HCT116 (cell line): ENCODE measurements around the gene TRIM67. TPM values are rescaled to one million over a fixed set of nuclear protein-coding genes. Genes with fewer than 3 reads are reported as not detected.
A peak's percentile ranks its signal among the peaks of the same experiment; 100 is the strongest.

Experiments
- ATAC-seq: fragments of 200-7000 bp; cut with Tn5 transposase; 2 replicates; pipeline ENCODE4 v1.9.1; 2020; ENCODE audit warnings: mild to moderate bottlenecking, moderate library complexity
- BruUV-seq: library from RNA; stranded (reverse); fragments of 400-500 nt; replicated peaks from 2 replicates; lab custom pipeline; 2021; lab: Mats Ljungman, UMichigan
- CTCF ChIA-PET: fragments of 300-600 bp; sonication (Branson Sonifier 250); formaldehyde crosslinking; loops from one replicate; lab custom pipeline; 2021; ENCODE audit warnings: antibody characterized with exemption; lab: Charles Lee
- POLR2A ChIA-PET: fragments of 300-600, 350-600 bp; sonication (Branson Sonifier 250); formaldehyde crosslinking; loops from one replicate; lab custom pipeline; 2021; ENCODE audit warnings: antibody characterized with exemption; lab: Charles Lee
- RAD21 ChIA-PET, 2 experiments: fragments of 300-600 bp; sonication (Branson Sonifier 250); formaldehyde crosslinking; loops; one replicate each; lab custom pipeline; 2023; ENCODE audit warnings: low total read pairs in 2 of 2; ENCODE audit not compliant: uncharacterized antibody in 2 of 2, unreplicated experiment in 2 of 2, low non-redundant PET in 1 of 2; lab: Charles Lee
- DNase-seq: peaks from one replicate; pipeline ENCODE4 v3.0.0-alpha.2; 2010; ENCODE audit warnings: low read depth, low spot score
- H2AFZ ChIP-seq: fragments of 200-600 bp; shearing (Covaris generic), sonication (generic); 2 replicates; pipeline ENCODE4 v1.6.1; 2017; ENCODE audit warnings: low read depth, mixed run types, mixed read lengths, antibody characterized with exemption, low read length; ENCODE audit not compliant: poor library complexity, severe bottlenecking
- H3K27ac ChIP-seq: 2 replicates; pipeline ENCODE4 v1.5.1; 2012; ENCODE audit warnings: low read depth, low read length
- H3K27me3 ChIP-seq: fragments of 200-600 bp; sonication (generic); 2 replicates; pipeline ENCODE4 v1.6.1; 2016; ENCODE audit warnings: mixed run types, low read length, mixed read lengths; ENCODE audit not compliant: insufficient read depth
- H3K36me3 ChIP-seq, 2 experiments: fragments of 200-500 bp in 1 of 2; fragments of 200-600 bp in 1 of 2; sonication (Bioruptor generic) in 1 of 2; sonication (generic) in 1 of 2; 2 replicates each; pipeline versions ENCODE4 v1.5.1 to v1.6.1; 2014 to 2016; ENCODE audit warnings: low read length in 2 of 2, inconsistent platforms in 1 of 2, mixed read lengths in 1 of 2, mixed run types in 1 of 2; ENCODE audit not compliant: insufficient read depth in 2 of 2, control insufficient read depth in 1 of 2
- H3K4me1 ChIP-seq, 2 experiments: fragments of 200-600 bp in 1 of 2; sonication (generic) in 1 of 2; 2 replicates each; pipeline versions ENCODE4 v1.5.1 to v1.6.1; 2012 to 2017; ENCODE audit warnings: low read length in 2 of 2, inconsistent platforms in 1 of 2, mild to moderate bottlenecking in 1 of 2, mixed read lengths in 1 of 2, mixed run types in 1 of 2, moderate library complexity in 1 of 2; ENCODE audit not compliant: insufficient read depth in 2 of 2, control insufficient read depth in 1 of 2
- H3K4me2 ChIP-seq: fragments of 200-600 bp; sonication (generic); 2 replicates; pipeline ENCODE4 v1.6.1; 2017; ENCODE audit warnings: mixed run types, low read length, mixed read lengths
- H3K4me3 ChIP-seq, 2 experiments: fragments of 200-600 bp in 1 of 2; sonication (generic) in 1 of 2; replicated peaks in 1 of 2; 2 replicates each; pipeline ENCODE4 v1.5.1; 2011 to 2016; ENCODE audit warnings: low read length in 2 of 2, control low read depth in 1 of 2, low read depth in 1 of 2, mild to moderate bottlenecking in 1 of 2, mixed read lengths in 1 of 2, mixed run types in 1 of 2
- H3K79me2 ChIP-seq: fragments of 200-600 bp; sonication (generic); 2 replicates; pipeline ENCODE4 v1.6.1; 2017; ENCODE audit warnings: mild to moderate bottlenecking, mixed run types, low read length, moderate library complexity, mixed read lengths; ENCODE audit not compliant: insufficient read depth
- H3K9ac ChIP-seq: fragments of 200-600 bp; sonication (generic); 2 replicates; pipeline ENCODE4 v1.6.1; 2016; ENCODE audit warnings: low read length, mixed read lengths
- H3K9me2 ChIP-seq: fragments of 200-600 bp; sonication (generic), shearing (Covaris generic); 2 replicates; pipeline ENCODE4 v1.6.1; 2017; ENCODE audit warnings: mixed run types, mild to moderate bottlenecking, moderate library complexity; ENCODE audit not compliant: insufficient read depth
- H3K9me3 ChIP-seq, 2 experiments: fragments of 200-500 bp in 1 of 2; fragments of 200-600 bp in 1 of 2; sonication (Bioruptor generic) in 1 of 2; sonication (generic) in 1 of 2; 2 replicates each; pipeline ENCODE4 v1.6.1; 2014 to 2017; ENCODE audit warnings: low read length in 2 of 2, mixed read lengths in 2 of 2, inconsistent platforms in 1 of 2, low read depth in 1 of 2, mild to moderate bottlenecking in 1 of 2, mixed run types in 1 of 2, moderate library complexity in 1 of 2; ENCODE audit not compliant: control insufficient read depth in 1 of 2, insufficient read depth in 1 of 2
- H4K20me1 ChIP-seq: fragments of 200-600 bp; sonication (generic), shearing (Covaris generic); 2 replicates; pipeline ENCODE4 v1.6.1; 2017; ENCODE audit warnings: mixed run types, mild to moderate bottlenecking, moderate library complexity; ENCODE audit not compliant: insufficient read depth
- CBX3 ChIP-seq: IDR thresholded peaks from 2 replicates; pipeline ENCODE4 v1.6.1; 2012; ENCODE audit warnings: low read depth
- CEBPB ChIP-seq: IDR thresholded peaks from 2 replicates; pipeline ENCODE4 v1.6.1; 2012; ENCODE audit warnings: low read depth
- ELF1 ChIP-seq: IDR thresholded peaks from 2 replicates; pipeline ENCODE4 v1.6.1; 2012; ENCODE audit warnings: low read depth, borderline replicate concordance
- MAX ChIP-seq: IDR thresholded peaks from 2 replicates; pipeline ENCODE4 v1.6.1; 2012
- RAD21 ChIP-seq: IDR thresholded peaks from 2 replicates; pipeline ENCODE4 v1.6.1; 2012; ENCODE audit warnings: low read depth, mild to moderate bottlenecking
- REST ChIP-seq: IDR thresholded peaks from 2 replicates; pipeline ENCODE4 v1.6.1; 2012; ENCODE audit warnings: low read depth
- TCF7L2 ChIP-seq: IDR thresholded peaks from 2 replicates; pipeline ENCODE4 v1.7.0; 2011; ENCODE audit warnings: borderline replicate concordance, inconsistent platforms; ENCODE audit not compliant: insufficient read depth, insufficient read length; ENCODE audit errors: extremely low read depth
- YY1 ChIP-seq: IDR thresholded peaks from 2 replicates; pipeline ENCODE4 v1.6.1; 2011; ENCODE audit warnings: low read length, low read depth, moderate library complexity, mild to moderate bottlenecking; ENCODE audit not compliant: insufficient replicate concordance; ENCODE audit errors: extremely low read depth
- ZNF274 ChIP-seq: fragments of 200-500 bp; sonication (Bioruptor generic); IDR thresholded peaks from 2 replicates; pipeline ENCODE4 v1.6.1; 2014; ENCODE audit warnings: mild to moderate bottlenecking, low read depth, low read length, inconsistent platforms
- intact Hi-C: fragments of 100-400 bp; cut with micrococcal nuclease; formaldehyde crosslinking; loops from 2 replicates; pipeline ENCODE4 v1.10.0; 2022
- total RNA-seq: library from RNA; stranded (reverse); gene quantifications from one replicate; pipeline ENCODE4 v1.2.1, GENCODE V29; 2021; ENCODE audit not compliant: unreplicated experiment
- TF ChIP-seq, protein P1 (sequence below): IDR thresholded peaks from 2 replicates; pipeline ENCODE4 v1.6.1; 2012

TRIM67 gene
- total RNA-seq, 1 experiment from 2014 or later = 0.02 TPM

DNA sequence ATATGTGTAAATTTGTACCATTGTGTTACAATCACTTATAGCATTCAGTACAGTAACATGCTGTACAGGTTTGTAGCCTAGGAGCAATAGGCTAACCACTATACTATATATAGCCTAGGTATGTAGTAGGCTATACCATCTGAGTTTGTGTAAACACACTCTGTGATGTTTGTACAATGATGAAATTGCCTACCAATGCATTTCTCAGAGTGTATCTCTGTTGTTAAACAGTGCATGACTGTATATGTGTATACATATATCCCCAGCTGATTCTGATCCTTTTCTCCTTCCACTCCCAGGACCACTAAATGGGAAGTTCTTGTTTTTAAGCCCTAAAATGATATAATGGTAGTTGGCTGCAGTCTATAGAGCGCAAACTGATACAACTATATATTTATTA lies 86.9 kb downstream of the TRIM67 start:
- H3K27ac ChIP-seq = no peak overlapping the region
- H2AFZ ChIP-seq = no peak overlapping the region
- RAD21 ChIA-PET = no interaction called here
- H3K4me1 ChIP-seq = no peaks in the 10 kb centered on the region
- ATAC-seq (no peak), DNase-seq (no peak)
- H3K9me2 ChIP-seq = no peaks in the 10 kb centered on the region
- TF ChIP-seq ELF1 (no peak), YY1 (no peak)
- H4K20me1 ChIP-seq = peaks cover 3% of the 10 kb centered on the region; the same call in 1 of the 2 replicates
- intact Hi-C loops = loop anchor here (10.0 kb wide), 1 partner anchor 356 kb away; no protein-coding TSS in a partner anchor
- peaks cover 58% of the 10 kb centered on the region for H3K79me2 ChIP-seq
- no peaks in the 10 kb centered on the region for H3K9me3 ChIP-seq
- CTCF ChIA-PET = no interaction called here
- POLR2A ChIA-PET = no interaction called here
- BruUV-seq = no TSS peak
- no peaks in the 10 kb centered on the region for H3K27me3 ChIP-seq
- no peak overlapping the region for H3K4me2 ChIP-seq
- no peaks in the 10 kb centered on the region; a peak in 1 of 4 replicates for H3K36me3 ChIP-seq
- no peak overlapping the region for H3K9ac ChIP-seq
- H3K4me3 ChIP-seq = no peak overlapping the region

DNA sequence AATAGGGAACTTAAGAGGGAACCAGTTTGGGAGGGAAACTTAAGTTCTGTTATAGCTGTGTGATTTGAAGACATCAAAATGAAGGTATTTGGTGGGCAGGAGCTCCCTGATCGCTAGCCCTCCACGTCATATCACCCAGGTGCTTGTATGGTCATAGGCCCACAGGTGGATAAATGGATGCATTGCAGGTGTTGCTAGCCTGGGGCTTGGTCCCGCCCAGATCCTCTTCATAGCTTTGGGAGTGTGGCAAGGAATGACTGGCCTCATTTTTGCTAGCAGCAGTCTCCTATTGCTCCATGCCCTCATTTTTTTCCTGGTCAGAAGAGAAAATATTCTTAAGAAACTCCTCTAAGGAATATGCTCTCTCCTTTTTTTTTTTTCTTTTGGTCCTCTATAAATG lies 90.5 kb downstream of the TRIM67 start:
- no peaks in the 10 kb centered on the region for H3K9me3 ChIP-seq
- H3K4me2 ChIP-seq = no peak overlapping the region
- H3K27ac ChIP-seq = no peak overlapping the region
- peaks cover 3% of the 10 kb centered on the region; the same call in 1 of the 2 replicates for H4K20me1 ChIP-seq
- no peak for TF ChIP-seq TCF7L2
- TF ChIP-seq YY1 = no peak
- no peak for TF ChIP-seq MAX
- TF ChIP-seq REST = no peak
- TF ChIP-seq, protein P1, sequence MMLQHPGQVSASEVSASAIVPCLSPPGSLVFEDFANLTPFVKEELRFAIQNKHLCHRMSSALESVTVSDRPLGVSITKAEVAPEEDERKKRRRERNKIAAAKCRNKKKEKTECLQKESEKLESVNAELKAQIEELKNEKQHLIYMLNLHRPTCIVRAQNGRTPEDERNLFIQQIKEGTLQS = no peak
- no peak for TF ChIP-seq CEBPB
- no peak for TF ChIP-seq ZNF274
- no peak for TF ChIP-seq CBX3
- TF ChIP-seq RAD21 = no peak
- no TSS peak for BruUV-seq
- no peaks in the 10 kb centered on the region; a peak in 1 of 4 replicates for H3K36me3 ChIP-seq
- H2AFZ ChIP-seq = no peak overlapping the region
- CTCF ChIA-PET = no interaction called here
- H3K9me2 ChIP-seq = no peaks in the 10 kb centered on the region
- no peak for DNase-seq
- H3K4me3 ChIP-seq = no peak overlapping the region
- H3K79me2 ChIP-seq = peaks cover 28% of the 10 kb centered on the region
- ATAC-seq = peak; percentile 86
- no peaks in the 10 kb centered on the region for H3K4me1 ChIP-seq
- intact Hi-C loops = no loop called here
- RAD21 ChIA-PET = no interaction called here
- no peak overlapping the region for H3K9ac ChIP-seq
- POLR2A ChIA-PET = no interaction called here
- no peaks in the 10 kb centered on the region for H3K27me3 ChIP-seq
